ENCODE results near the gene MAGEA10. TPM values are rescaled to one million over a fixed set of nuclear protein-coding genes. Genes with fewer than 3 reads are reported as not detected.
"Not testable (repeated sequence)": the region's sequence is repeated elsewhere in the genome, so short reads cannot be mapped to it uniquely, and the experiment has no call there.

The MAGEA10 gene
- total RNA-seq: not detected

DNA sequence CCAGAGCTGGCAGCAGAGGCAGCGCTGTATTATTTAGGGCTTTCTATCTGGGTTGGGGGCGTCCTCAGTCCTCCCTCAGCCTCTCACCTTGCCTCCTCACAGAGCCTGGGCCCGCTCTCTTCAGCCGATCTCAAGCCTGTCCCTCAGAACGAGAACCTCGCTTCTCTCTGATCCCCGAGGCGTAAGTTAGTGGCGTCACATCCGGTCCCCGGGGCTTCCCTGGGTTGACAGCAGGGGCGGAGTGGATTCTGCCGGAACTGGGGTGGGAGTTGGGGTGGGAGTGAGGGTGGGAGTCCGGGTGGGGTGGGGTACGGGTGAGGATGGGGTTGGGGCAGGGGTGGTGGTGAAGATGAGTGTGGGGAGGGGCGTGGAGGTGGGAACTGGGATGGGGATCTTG, at the start of gene MAGEA10:
MAGEA10 (minus strand) TSS at position 190 of the 397 bp plus-strand sequence. CDS start 2,957 bp downstream, outside the sequence.
- H3K4me3 ChIP-seq: no peak within 1 kb of the TSS
- no peaks in the 10 kb centered on the region for H3K36me3 ChIP-seq
- no peaks in the 10 kb centered on the region for H3K4me1 ChIP-seq
- TF ChIP-seq, protein P1, sequence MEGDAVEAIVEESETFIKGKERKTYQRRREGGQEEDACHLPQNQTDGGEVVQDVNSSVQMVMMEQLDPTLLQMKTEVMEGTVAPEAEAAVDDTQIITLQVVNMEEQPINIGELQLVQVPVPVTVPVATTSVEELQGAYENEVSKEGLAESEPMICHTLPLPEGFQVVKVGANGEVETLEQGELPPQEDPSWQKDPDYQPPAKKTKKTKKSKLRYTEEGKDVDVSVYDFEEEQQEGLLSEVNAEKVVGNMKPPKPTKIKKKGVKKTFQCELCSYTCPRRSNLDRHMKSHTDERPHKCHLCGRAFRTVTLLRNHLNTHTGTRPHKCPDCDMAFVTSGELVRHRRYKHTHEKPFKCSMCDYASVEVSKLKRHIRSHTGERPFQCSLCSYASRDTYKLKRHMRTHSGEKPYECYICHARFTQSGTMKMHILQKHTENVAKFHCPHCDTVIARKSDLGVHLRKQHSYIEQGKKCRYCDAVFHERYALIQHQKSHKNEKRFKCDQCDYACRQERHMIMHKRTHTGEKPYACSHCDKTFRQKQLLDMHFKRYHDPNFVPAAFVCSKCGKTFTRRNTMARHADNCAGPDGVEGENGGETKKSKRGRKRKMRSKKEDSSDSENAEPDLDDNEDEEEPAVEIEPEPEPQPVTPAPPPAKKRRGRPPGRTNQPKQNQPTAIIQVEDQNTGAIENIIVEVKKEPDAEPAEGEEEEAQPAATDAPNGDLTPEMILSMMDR (IDR thresholded peaks at IDR 0.05): no peak
- TF ChIP-seq EP300 (IDR thresholded peaks at IDR 0.05): no peak
- TF ChIP-seq POLR2A (IDR thresholded peaks at IDR 0.05): no peak
- H3K27me3 ChIP-seq: no peaks in the 10 kb centered on the region
- 87 to 89% methylated on average over 3 to 16 of the region's 16 CpGs for WGBS, 2 donors
- DNase-seq (ENCODE audit: low spot score in 2 of 2): no peak
- H3K27ac ChIP-seq: no peak within 1 kb of the TSS
- no peaks in the 10 kb centered on the region for H3K9me3 ChIP-seq

DNA sequence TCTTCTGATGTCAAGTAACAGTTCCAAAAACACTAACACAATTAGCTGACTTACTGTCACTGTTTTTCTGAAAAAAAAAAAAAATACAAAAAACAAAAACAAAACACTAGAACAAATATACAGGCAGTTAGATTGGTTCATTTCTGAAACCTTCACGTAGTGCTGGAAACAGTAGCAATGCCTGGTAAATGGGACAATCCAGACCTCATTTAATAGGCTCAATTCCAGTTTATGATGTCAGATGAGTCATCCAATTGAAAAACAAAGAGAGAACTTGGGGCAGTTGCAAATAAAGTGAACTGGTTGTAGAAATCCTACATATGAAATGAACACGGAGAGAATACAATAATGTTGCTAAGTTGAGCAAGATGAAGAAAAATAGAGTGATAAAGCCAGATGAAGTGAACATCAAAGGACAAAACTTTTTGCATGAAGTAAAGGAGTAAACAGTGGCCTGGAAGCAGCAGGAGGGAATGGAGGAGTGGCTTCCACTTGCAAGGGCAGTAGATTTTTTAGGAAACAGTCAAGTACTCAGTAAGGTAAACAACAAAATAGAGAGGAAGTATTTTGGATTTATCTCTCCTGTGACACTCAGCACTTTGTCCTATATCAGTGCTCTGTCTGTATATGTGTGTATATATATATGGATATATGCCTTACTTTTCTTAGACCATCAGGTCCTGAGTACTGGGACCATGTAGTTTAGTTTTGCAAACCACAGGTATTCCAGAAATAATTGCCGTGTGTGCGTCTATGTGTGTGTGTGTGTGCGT, 39.3 kb upstream of the MAGEA10 start:
- H3K27me3 ChIP-seq: no peaks in the 10 kb centered on the region
- no peaks in the 10 kb centered on the region for H3K36me3 ChIP-seq
- no peak overlapping the region for H3K4me3 ChIP-seq
- 75 to 79% methylated on average over 5 of the region's 5 CpGs for WGBS, 2 donors
- H3K4me1 ChIP-seq: no peaks in the 10 kb centered on the region
- DNase-seq (ENCODE audit: low spot score in 2 of 2): no peak
- TF ChIP-seq POLR2A (IDR thresholded peaks at IDR 0.05): no peak
- TF ChIP-seq, protein P1 (IDR thresholded peaks at IDR 0.05): no peak
- TF ChIP-seq EP300 (IDR thresholded peaks at IDR 0.05): no peak
- H3K9me3 ChIP-seq: no peaks in the 10 kb centered on the region
- H3K27ac ChIP-seq: no peak overlapping the region

DNA sequence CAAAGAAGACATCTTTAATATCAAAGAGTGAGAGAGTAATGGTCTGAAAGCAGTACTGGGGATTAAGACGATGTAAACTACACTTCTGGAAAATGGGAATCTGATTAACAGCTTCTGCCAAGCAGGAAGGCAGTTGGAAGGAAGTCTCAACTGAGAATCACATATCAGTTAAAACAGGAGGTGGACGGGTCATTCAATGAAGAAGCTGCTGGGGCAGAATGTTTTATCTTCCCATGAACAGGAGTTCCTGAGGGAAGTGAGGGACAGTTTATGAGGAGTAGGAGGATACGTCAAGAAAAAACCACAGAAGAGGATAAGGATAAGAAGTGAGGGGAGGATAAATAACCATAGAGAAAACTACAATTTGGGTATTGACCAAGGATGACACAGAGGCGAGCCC, 38.7 kb upstream of the MAGEA10 start:
- H3K4me3 ChIP-seq: no peak overlapping the region
- H3K27ac ChIP-seq: no peak overlapping the region
- DNase-seq (ENCODE audit: low spot score in 2 of 2): no peak
- 72 to 77% methylated on average over 4 of the region's 4 CpGs for WGBS, 2 donors
- no peaks in the 10 kb centered on the region for H3K27me3 ChIP-seq
- H3K4me1 ChIP-seq: no peaks in the 10 kb centered on the region
- TF ChIP-seq, protein P1 (IDR thresholded peaks at IDR 0.05): no peak
- TF ChIP-seq EP300 (IDR thresholded peaks at IDR 0.05): no peak
- no peak for TF ChIP-seq POLR2A (IDR thresholded peaks at IDR 0.05)
- H3K36me3 ChIP-seq: no peaks in the 10 kb centered on the region
- H3K9me3 ChIP-seq: no peaks in the 10 kb centered on the region

DNA sequence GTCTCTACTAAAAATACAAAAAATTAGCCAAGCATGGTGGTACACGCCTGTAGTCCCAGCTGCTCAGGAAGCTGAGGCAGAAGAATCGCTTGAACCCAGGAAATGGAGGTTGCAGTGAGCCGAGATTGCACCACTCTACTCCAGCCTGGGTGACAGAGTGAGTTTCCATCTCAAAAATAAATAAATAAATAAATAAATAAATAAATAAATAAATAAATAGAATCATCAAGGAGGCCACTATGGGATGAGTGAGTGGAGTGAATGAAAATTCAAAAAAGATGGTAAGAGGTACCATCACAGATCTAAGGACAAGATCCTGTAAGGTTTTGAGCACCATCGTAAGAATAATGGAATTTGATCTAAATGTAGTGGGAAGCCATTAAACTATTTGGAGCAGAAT, 37.5 kb upstream of the MAGEA10 start:
- not testable (repeated sequence) for H3K4me1 ChIP-seq; DNase-seq (ENCODE audit: low spot score in 2 of 2); H3K36me3 ChIP-seq; H3K27me3 ChIP-seq; H3K27ac ChIP-seq; H3K9me3 ChIP-seq; H3K4me3 ChIP-seq
- WGBS, 2 donors: 84 to 98% methylated on average over 4 of the region's 4 CpGs

- H3K27ac ChIP-seq; H3K4me1 ChIP-seq; DNase-seq (ENCODE audit: low spot score in 2 of 2); H3K27me3 ChIP-seq; H3K36me3 ChIP-seq; H3K4me3 ChIP-seq; H3K9me3 ChIP-seq: not testable (repeated sequence)
- WGBS, 2 donors: 100% methylated on average over 1 to 2 of the region's 4 CpGs
Observed at GRCh38 chrX:152173923-152174322, 35.5 kb upstream of the MAGEA10 start.

GRCh38 chrX:152170621-152171020, 32.2 kb upstream of the MAGEA10 start:
- WGBS, 2 donors: 57 to 78% methylated on average over 4 of the region's 4 CpGs
- H3K27me3 ChIP-seq: no peaks in the 10 kb centered on the region
- TF ChIP-seq EP300 (IDR thresholded peaks at IDR 0.05): no peak
- no peak for TF ChIP-seq POLR2A (IDR thresholded peaks at IDR 0.05)
- TF ChIP-seq, protein P1 (IDR thresholded peaks at IDR 0.05): no peak

More at GRCh38 chrX:152170621-152171020, 32.2 kb upstream of the MAGEA10 start:
- no peak for DNase-seq (ENCODE audit: low spot score in 2 of 2)
- H3K36me3 ChIP-seq: no peaks in the 10 kb centered on the region
- H3K4me3 ChIP-seq: no peak overlapping the region
- no peak overlapping the region for H3K27ac ChIP-seq
- H3K9me3 ChIP-seq: no peaks in the 10 kb centered on the region
- no peaks in the 10 kb centered on the region for H3K4me1 ChIP-seq
